22Rv1 (cell line): ENCODE measurements around the gene CGREF1.

Source experiments
- H3K27ac ChIP-seq: fragments of 450-650 bp; 2 replicates; pipeline ENCODE4 v1.5.1; 2017
- ZFX ChIP-seq: fragments of 450-650 bp; IDR thresholded peaks from 2 replicates; pipeline ENCODE4 v1.6.1; 2017; ENCODE audit warnings: antibody characterized with exemption, borderline replicate concordance
- TF ChIP-seq, protein P1 (sequence below): fragments of 450-650 bp; IDR thresholded peaks from 2 replicates; pipeline ENCODE4 v1.5.1; 2017; ENCODE audit warnings: mild to moderate bottlenecking

CGREF1 gene

DNA sequence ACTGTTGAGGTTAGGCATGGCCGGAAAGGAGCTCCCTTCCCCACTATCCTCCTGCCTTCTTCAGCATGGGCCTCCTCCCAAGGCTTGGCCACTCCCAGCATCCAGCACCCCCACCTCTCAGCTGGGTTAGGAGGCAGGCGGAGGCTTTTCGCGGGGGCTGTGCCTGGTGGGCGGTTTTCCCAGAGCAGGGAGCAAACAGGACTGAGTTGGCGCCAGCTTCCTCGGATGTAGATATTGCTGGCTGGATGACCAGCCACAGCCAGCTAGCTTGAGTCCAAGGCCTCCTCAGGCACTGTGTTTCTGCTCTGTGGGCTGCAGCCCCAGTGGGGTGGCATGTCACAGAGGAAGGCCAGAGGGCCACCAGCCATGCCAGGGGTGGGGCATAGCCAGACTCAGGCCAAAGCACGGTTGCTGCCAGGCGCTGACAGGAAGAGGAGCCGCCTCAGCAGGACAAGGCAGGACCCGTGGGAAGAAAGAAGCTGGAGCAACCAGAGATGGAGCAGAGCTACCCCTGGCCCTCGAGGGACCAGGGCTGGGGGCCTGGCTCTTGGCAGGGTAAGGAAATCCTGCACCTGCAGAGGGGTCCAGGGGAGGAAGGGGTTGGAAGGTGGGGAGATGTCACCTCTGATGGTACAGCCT, 30.0 kb upstream of the CGREF1 start, which contains the start of gene TCF23:
TSS of gene TCF23 (plus strand) at position 204 of the 639 bp plus-strand sequence. CDS start at position 334, 130 bp downstream.
- TF ChIP-seq, protein P1, sequence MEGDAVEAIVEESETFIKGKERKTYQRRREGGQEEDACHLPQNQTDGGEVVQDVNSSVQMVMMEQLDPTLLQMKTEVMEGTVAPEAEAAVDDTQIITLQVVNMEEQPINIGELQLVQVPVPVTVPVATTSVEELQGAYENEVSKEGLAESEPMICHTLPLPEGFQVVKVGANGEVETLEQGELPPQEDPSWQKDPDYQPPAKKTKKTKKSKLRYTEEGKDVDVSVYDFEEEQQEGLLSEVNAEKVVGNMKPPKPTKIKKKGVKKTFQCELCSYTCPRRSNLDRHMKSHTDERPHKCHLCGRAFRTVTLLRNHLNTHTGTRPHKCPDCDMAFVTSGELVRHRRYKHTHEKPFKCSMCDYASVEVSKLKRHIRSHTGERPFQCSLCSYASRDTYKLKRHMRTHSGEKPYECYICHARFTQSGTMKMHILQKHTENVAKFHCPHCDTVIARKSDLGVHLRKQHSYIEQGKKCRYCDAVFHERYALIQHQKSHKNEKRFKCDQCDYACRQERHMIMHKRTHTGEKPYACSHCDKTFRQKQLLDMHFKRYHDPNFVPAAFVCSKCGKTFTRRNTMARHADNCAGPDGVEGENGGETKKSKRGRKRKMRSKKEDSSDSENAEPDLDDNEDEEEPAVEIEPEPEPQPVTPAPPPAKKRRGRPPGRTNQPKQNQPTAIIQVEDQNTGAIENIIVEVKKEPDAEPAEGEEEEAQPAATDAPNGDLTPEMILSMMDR, result no peak
- TF ChIP-seq ZFX, result no peak
- no peak within 1 kb of the TSS for H3K27ac ChIP-seq

- no peak overlapping the region for H3K27ac ChIP-seq
- no peak for TF ChIP-seq ZFX
- TF ChIP-seq, protein P1, result no peak
Observed at GRCh38 chr2:27147935-27148334, 29.0 kb upstream of the CGREF1 start.

DNA sequence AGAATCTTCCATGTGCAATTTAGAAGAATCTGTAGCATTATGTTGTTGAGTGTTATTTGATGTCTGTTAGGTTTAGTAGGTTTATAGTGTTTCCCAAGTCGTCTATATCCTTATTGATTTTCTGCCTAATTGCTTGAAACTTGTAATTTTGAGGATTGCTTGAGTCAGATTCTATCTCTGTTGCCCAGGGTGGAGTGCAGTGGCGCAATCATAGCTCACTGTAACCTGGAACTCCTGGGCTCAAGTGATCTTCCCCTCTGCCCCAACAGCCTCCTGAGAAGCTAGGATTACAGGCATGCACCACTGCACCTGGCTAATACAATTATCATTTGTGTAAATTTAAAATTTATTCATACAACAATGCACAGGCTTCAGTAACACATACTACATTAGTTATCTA, 26.8 kb upstream of the CGREF1 start:
- H3K27ac ChIP-seq, result no peak overlapping the region
- no peak for TF ChIP-seq ZFX
- TF ChIP-seq, protein P1, result no peak

DNA sequence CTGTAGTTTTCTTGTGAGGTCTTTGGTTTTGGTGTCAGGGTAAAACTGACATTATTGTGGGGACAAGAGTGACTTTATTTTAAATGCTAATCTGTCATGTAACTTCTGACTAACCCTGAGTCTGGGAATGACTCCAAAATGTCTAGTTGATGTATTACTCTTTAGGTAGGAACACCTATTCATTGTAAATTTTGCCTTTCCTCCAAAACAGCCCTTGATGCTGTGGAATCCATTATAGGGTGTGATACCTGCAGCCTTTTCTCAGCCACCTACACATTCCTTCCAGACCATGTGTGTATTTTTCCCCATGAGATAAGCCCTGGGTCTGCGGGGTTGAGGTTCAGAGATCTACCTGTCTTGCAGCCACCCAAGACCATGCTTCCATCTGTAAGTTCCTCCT, 24.4 kb upstream of the CGREF1 start:
- H3K27ac ChIP-seq, result no peak overlapping the region

GRCh38 chr2:27139310-27139709, 20.4 kb upstream of the CGREF1 start, which contains the start of gene PRR30:
PRR30 (minus strand) TSS chr2:27139410; CDS start chr2:27138329, 1,081 bp downstream.
- no peak for TF ChIP-seq ZFX
- TF ChIP-seq, protein P1, result no peak
- H3K27ac ChIP-seq, result no peak within 1 kb of the TSS

More for the DNA sequence above, 24.4 kb upstream of the CGREF1 start:
- TF ChIP-seq, protein P1, result no peak
- TF ChIP-seq ZFX, result no peak

- TF ChIP-seq, protein P1, result no peak
- no peak for TF ChIP-seq ZFX
Observed at GRCh38 chr2:27138111-27138510, 19.2 kb upstream of the CGREF1 start.

DNA sequence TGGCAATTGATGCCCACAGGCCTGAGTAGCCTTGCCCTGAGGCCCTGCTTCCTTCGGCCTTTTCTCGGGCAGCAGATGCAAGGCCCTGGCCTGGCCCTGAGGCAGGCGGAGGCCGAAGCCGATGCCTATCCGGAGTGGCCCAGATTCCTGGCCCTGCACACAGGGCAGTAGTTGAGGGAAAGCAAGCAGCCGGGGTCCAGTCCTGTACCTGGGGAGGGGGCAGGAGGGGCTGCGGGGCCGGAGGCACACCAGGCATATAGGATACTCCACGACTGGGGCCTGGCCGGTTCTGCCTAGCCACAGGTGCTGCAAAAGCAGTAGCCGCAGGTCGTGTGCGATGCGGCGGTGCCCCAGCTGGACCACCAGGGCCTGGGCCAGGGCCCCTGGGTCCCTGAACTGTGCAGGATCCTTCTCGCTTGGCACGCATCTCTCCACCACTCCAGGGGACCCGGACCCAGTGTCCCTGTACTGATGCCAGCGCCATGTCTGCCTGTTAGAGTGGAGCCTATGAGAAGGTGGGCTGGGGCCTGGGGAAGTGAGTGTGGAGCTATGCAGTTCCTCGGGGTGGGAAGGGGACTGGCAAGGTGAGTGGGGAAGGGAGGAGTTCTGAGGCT, 18.5 kb upstream of the CGREF1 start:
- no peak for TF ChIP-seq ZFX
- TF ChIP-seq, protein P1, result no peak
- H3K27ac ChIP-seq, result no peak overlapping the region

More at GRCh38 chr2:27138111-27138510, 19.2 kb upstream of the CGREF1 start:
- no peak overlapping the region for H3K27ac ChIP-seq
